Urothelium cell line (cell line): ENCODE data around the gene NUB1.

Experiments
- DNase-seq: peaks from one replicate; pipeline ENCODE4 v3.0.0; 2011; ENCODE audit warnings: low spot score, mixed read lengths
- FAIRE-seq: peaks from 2 replicates; lab custom pipeline; 2011; peaks lifted over from hg19 to GRCh38; lab: Jason Lieb, UNC

Gene NUB1

DNA sequence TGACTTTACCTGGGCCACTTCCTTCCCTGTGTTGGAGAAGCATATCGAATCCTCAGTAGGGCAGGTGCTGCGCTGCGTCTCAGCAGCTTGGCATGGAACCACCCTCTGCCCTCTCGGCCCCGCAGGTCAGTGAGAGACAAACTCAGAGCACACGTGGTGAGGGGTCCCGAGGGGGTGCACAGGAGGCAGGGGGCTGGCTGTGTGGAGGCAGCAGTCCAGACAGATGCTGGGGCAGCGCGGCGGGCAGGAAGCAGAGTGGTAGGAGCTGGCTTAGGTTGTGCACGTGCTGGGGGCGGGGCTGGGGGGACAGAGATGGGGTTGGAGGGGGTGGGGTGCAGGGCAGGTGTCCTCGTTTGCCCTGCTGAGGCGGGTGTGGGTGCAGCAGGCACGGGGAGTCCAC is 33.1 kb downstream of the NUB1 start:
- FAIRE-seq (no peak), DNase-seq (no peak)

DNA sequence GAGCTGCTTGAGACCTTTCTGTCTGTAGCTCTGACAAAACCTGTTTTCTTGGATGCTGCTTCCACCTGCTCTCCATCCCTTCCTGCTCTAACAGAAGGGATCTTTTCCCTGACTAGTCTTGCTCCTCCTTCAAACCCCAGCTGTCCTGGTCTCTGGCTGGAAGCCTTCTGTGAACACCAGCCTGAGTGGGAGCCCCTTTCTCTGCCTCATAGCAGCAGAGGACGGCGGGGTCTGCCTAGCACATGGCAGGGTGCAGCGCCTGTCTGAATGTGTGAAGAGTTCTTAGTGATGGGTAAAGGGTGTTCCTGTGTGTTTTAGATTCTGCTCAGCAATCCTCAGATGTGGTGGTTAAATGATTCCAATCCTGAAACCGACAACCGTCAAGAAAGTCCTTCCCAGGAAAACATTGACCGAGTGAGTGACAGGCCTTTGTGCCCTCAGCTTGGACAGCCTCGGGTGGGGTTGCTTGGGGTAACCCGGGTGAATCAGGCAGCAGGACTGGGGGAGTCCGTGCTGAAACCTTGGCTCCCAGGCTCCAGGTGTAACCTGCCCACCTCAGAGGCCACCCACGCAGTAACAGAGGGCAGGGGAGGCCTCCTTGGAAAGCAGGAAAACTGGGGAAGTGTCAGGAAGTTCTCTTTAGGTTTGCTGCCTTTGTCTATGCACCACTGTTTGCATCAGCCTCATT is 34.1 kb downstream of the NUB1 start:
- DNase-seq, result no peak
- FAIRE-seq, result no peak

DNA sequence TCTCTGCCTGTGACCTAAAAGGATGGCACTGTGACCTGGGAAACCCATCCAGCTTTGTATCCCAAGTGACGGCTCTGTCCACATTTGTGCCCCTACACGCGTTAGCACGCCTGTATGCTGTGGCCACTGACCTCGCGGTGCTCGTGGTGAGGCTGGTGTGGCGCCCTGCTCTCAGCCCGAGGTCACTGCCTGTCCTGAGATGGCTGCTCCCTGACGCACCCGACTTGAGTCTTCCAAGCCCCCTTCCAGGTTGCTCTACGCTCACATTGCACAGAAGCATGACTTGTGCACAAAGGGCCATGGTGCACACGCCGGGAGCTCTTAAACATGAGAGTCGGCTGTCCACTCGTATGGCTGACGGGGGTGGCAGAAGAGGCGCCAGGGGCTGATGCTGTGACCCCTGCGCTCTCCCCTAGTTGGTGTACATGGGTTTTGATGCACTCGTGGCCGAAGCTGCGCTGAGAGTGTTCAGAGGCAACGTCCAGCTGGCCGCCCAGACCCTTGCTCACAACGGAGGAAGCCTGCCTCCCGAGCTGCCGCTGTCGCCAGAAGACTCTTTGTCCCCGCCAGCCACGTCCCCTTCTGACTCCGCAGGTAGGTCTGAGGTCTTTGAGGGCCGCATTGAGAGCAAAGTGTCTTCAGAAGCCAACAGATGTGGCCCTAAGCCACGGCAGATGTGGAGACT is 34.7 kb downstream of the NUB1 start:
- DNase-seq (no peak), FAIRE-seq (no peak)

DNA sequence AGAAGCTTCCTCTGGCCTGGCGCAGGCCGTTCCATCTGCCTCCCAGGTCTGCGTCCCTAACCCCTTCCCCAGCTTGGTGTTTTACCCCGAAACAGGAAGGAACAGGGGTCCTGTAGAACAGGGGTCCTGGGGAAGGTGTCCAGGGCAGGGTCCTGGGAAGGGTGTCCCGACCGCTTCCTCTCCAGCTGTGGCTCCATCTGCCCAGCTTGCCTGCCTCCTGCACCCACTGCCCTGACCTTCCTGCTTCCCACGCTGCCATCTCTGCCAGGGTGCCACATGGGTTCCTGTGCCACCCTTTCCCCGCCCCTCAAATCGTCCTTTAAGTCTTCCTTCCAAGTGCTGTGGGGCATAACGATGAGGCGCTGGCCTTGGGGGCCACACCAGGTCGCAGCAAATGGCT is 35.8 kb downstream of the NUB1 start:
- DNase-seq (no peak), FAIRE-seq (no peak)

DNA sequence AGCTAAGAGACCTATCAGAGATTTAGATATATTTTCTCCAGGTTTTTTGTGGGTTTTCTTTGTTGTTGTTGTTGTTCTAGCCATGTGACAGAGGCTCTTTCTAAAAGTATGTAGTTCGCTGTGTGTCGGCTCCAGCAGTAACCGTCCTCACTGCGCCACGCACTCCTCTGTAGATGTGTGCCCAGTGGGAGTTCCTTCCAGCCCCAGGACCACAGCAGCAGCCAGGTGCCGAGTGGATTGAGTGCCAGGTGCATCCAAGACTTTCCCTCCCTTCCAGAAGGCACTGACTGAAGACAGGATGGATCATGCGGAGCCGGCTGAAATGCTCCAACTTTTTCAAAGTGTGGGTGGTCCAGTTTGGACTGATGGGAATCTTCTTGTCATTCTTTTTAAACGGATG is 36.4 kb downstream of the NUB1 start:
- no peak for FAIRE-seq

DNA sequence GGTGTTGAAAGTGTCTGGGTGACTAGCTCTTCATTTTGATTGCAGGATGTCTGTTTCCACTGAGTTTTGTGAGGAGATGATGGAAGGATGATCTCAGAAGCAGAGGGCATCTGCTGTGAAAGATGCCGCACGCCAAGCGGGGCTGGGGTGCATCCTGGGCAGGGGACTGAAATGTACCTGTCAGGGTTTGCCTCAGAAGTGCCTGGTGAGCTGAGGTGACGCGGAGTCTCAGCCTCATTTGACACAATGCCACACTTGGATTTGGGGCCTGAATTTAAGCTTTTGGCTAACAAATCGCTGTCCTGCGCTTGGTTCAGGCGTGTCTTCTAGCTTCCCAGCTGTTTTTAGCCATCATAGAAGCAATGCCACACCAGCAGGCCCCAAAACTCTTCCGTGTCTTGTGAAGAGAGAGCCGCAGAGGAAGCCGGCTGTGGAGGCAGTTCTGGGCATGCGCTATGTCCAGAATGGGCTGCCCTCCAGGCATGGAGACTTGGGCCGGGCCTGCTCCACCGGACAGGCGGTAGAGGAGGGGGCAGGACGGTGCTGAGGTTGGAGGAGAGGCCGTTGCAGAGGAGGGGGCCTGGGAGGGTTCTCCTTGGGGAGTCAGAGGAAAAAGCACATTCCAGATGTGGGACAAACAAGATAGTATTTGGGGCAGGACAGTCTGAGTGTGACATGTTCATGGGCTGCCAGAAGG is 37.0 kb downstream of the NUB1 start:
- FAIRE-seq (no peak), DNase-seq (no peak)

More for the DNA sequence above, 36.4 kb downstream of the NUB1 start:
- no peak for DNase-seq

DNA sequence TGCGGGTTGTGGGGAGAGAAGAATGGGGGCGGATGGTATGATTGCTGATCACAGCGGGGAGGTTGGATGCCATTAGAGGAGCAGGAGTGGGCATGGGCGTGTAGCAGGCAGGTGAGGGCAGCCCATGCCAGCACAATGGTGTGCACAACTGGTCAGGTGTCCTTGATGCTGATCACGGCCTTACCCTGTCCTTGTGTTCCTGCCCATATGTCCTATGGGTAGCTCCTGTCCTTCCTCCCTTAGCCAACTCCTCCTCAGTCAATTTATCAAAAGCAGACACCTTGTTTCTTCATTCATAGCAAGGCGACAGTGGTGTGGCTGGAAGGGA is 37.5 kb downstream of the NUB1 start:
- no peak for FAIRE-seq
- DNase-seq, result no peak

DNA sequence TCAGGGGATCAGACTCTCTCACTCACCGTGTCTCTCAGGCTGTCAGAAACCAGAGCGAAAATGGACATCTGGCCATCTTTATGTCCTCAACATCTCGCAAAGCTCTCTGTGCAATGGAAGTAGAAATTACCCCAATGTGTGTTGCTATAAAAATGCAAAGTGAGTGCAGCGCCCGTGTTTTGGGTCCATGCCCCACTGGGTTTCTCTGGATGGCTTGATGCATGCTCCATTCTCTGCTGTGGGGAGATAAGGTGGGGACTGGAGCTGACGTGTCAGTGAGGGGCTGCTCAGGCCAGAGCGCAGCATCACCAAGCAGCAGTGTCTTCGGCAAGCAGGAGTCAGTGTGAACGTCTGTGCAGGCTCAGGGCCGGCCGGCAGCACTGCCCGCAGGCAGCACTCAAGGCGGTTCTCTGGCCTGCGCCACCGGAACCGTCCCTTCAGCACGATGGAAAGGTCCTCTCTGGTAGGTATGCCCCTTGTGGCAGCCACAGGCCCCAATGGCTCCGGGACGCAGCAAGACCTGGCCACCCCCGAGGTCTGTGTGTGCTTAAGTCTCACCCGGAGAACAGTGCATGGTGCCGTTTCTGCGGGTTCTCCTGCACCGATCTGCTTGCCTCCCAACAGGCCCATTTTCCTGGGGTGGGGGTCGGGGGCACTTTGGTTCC is 38.1 kb downstream of the NUB1 start:
- no peak for FAIRE-seq
- no peak for DNase-seq

DNA sequence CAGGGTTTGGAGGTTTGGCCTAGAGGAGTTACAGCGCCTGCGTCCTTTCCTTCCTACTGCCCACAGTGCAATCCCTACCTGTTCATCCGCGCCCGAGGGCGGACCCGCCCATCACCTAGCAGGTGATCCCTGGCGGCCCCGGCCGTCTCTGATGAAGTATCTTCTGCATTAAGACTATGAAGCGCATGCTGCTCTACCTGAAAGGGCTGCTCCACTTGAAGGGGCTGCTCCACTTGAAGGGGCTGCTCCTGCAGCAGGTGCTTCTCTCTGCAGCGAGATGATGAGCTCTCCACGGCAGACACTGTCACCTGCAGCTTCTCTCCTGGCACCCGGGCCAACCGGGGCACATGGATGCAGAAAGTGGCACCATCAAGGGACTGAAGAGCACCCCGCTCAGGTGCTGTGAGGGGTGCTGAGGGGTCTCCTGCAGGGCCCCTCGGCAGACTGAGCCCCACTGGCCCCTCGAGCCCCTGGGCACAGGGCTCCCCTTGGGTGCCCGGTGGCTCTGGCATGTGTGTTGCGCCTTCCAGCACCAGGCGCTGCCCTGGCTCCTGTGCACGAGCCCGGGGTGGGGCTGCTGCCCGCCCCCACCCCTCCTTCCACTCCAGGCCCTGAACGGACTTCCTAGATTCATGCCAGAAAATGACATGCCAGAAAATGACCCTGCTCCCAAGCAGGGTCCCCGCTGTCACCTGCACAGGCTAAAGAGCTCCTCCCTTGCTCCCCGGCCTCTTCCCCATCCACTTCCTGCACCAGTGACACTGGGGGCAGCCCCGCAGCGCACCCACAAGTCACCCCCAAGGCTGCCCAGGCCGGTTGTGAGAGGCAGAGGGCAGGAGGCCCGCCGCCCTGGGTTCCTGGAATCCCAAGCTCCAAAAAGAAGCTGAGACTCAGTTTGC is 38.8 kb downstream of the NUB1 start:
- FAIRE-seq (no peak), DNase-seq (no peak)

DNA sequence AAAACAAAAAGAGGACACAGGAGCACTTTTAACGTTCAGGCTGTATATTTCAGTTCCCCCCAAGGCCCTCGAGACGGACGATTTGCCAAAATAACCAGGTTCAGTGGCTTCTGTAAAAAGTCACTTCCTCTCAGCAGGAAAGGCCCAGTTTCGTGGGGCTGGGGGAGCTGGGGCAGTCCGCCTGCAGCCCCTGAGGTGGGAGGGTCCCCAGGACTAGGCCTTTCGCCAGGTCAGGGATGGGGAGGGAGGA is 39.4 kb downstream of the NUB1 start:
- no peak for DNase-seq
- no peak for FAIRE-seq

DNA sequence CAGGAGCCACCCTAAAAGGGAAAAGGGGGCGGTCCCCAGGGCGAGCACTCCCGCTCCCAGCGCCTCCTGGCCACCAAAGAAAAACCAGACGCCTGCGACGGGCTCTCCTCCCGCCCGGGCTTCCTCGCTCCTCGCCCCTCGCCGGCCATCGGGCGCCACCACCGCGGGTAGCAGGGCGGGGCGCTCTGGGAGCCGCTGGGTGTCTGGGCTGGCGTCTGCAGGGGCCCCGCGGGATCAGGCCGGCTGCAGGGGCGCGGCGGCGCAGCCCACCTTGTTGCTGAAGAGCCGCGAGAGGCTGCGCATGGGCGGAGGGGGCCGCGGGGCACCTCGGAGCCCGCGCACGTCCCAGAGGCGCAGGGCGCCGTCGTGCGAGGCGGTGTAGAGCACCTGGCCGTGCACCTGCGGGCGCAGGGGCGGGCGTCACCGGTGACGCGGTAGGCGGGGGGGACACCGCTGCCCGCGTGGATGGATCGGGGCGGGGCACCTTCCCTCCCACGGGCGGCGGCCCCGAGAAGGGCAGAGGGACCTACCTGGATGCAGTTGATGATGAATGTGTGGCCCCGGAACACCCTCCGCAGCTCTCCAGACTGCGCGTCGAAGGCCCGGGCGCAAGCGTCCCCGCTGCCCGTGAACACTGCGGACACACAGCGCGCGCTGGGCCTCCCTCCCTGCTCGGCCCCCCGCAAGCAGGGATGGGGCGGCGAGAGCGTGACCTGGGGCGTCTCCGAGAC is 39.9 kb downstream of the NUB1 start:
- DNase-seq, result no peak
- no peak for FAIRE-seq

DNA sequence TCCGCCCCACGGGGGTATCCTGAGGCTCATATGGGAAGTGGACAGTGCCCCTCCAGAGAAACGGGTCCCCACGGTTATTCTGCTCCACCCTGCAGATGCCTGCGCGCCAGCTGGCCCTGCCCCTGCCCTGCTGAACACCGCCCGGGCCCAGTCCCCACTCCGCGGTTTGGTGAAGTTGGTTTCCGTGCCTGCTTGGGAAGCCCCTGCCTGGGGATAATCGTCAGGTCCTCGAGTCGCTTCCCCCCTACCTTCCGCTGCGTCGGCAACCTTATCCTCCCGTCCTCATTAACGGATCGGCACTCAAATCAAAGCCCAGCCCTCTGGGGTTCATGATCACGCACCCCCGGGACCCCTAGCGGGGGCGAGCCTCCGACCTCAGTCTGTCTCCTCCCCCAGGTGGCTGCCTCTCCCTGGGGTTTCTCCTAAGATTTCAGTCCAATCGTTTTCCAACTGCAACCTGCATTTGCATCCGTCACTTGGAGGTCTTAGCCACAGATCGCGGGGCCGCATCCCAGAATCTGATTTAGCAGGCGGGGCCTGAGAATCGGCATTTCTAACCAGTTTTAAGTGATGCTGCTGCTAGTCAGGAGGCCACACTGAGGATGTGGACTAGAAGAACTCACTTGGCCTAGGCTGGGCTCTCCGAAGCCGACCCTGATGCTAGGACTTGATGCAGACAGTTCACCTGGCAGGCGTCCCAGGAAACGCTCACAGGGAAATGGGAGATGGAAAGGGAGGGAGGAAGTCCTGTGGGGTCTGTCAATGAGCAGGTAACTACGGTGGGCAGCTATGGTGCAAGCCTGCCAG is 40.7 kb downstream of the NUB1 start:
- FAIRE-seq (no peak), DNase-seq (no peak)

DNA sequence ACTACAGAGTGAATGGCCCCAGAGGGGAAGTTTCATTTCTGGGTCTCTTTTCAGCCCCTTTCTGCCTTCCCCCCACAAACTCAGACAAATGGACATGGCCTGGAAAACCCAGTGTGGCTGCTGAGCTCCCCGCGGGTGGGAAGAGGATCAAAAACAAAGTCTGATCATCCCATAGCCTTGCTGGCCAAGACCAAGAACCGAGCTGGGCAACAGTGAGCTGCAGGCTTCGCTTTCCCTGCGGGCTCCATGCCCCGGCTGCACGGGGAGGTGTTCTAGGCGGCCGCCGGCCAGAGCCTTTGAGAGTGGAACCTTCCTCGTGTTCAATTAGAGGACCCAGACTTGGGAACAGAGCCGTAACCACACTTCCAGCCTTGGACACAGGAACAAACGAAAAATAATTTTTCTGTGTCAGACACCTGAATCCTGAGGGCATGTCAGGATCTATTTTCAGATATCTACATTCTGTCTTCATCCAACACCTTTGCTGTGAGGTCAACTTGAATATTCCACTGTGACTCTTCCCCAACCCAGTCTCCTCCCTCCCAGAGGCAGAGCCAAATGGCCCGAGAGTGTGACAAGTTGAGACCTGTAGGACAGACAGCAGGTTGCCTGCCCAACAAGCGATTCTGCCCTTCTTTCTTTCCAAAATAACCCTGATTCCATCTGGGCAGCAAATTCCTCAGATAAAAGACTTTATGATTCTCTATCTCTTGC is 42.2 kb downstream of the NUB1 start:
- DNase-seq (no peak), FAIRE-seq (no peak)

DNA sequence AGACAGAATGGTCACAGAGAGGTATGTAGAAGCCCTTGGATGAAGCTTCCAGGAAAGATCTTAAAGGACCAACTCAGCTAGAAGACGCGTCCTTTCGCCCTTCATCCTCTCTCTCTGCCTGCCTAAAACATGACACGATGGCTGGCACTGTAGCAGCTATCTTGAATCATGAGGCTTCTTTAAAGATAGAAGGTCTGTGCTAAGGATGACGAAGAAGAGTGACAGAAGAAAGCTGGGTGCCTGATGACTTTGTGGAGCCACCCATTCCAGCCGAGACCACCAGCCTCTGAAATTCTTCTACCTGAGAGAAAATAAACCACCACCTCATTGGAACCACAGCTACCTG is 42.7 kb downstream of the NUB1 start:
- no peak for FAIRE-seq

DNA sequence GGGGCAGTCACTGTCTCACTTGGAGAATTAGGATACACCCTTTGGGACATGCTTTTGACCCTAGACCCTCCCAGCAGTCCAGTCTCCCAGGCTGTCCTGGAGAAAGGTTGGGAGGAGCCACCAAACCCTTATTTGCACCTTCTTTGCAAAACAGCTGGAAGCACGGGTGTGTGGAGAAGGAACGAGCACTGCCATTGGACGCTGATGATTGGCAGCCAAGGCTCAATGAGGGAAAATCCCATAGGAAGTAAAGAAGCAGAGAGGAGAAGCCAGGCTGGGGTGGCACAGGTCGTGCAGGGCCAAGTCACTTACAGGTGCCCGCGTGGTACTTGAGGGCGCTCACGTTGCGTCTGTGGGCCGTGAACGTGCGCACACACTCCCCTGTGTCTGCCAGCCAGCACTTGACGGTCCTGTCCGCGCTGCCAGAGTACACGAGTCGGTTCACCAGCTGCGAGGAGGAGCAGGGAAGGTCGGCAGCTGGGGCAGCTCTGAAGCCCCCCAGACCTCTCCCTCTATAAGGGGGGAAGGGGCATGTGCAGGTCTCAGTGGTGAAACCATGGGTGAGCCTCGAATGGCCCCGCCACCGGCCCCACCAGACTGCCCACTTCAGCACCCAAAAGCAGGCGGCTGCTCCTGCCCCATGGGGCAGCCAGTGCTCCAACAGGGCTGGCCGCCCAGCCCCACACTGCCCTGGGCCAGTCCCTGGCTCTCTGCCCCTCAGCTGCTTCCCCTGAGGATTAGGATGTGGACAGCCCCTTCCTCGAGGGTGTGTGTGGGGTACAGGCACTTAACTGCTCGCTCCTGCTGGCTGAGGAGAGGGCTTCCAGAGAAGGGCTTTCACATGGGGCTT is 43.4 kb downstream of the NUB1 start:
- no peak for DNase-seq
- no peak for FAIRE-seq

More for the DNA sequence above, 42.7 kb downstream of the NUB1 start:
- DNase-seq, result no peak

DNA sequence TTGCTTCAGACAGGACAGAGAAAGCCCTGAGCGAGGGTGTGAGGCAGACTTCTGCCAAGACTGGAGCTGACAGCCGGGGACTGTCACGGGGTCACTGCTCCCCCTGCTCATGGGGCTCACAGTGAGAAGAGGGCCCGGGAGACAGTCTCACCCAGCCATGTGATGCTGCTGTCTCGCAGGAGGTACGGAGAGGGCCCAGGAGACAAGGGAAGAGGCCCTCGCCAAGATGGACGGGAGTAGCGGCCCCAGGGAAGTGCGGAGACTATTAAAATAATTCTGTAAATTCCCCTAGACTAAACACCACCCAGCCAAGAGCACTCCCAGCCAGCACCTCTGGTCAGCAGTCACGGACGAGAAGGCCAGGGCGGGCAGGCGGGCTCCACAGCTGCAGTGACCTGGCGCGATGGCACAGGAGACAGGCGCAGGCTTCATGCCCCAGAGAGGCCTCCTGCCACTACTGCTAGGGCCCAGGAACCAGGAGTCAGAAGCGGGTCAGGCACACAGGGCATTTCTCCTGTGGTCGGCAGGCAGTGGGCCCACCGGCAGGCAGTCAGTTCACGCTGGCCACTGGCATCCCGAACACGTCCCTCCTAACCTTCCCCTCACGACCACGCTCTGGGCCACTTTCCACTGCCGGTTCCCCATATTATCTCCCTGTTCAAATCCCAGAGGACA is 44.2 kb downstream of the NUB1 start:
- FAIRE-seq, result no peak
- DNase-seq, result no peak

DNA sequence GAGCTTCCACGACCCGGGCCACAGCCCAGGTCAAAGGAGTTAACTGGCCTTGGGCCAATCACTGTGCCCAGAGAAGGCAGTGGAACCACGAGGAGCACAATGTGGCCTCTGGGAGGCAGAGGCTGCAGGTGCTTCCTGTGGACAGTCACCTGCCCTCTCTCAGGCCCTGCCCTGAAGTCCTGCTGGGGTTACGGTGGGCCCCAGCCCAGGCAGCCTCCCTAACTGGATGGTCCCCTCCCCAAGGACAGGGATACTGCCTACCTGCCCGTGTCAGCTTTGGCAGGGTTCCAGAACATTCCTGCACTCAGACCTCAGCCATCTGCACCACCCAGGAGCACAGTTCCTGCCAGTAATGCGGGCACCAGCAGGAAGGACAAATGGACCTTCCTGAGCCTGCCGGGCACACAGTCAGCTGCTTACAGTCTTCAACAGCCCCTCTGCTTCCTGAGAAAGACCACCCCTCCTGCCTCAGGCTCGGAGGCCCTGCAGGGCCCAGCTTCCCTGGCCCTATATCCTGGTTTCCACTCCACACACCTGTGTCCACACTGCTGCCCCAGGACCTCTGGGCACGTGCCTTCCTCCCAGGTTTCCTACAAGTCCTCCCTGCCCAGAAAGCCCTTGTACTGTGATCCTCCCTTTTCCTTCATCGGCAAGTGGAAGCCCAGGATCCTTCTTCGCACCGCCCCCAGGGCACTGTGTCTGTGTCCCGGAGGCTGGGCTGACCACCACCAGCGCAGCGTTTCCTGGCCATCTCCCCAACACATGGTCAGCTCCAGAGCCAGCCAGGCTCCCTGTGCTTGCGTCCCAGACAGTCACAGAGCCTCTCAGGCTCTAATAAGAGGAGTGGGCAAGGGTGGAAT is 44.9 kb downstream of the NUB1 start:
- FAIRE-seq, result no peak
- DNase-seq, result peak; percentile 8
